SK-N-SH (cell line): ENCODE results near the gene SACM1L.

Source experiments
- CTCF ChIP-seq: fragments of 200-600 bp; sonication (generic); IDR thresholded peaks from 2 replicates; pipeline ENCODE4 v1.6.1; 2017; ENCODE audit warnings: antibody characterized with exemption, mild to moderate bottlenecking, moderate library complexity
- EZH2phosphoT487 ChIP-seq: fragments of 200-600 bp; sonication (generic); IDR thresholded peaks from 2 replicates; pipeline ENCODE4 v1.6.1; 2017; ENCODE audit warnings: low read depth, mixed run types, mild to moderate bottlenecking, antibody characterized with exemption, moderate library complexity, borderline replicate concordance
- USF2 ChIP-seq: fragments of 150-350 bp; IDR thresholded peaks from 2 replicates; pipeline ENCODE4 v1.6.1; 2017; ENCODE audit warnings: antibody characterized with exemption, low read length, low read depth, borderline replicate concordance

- no peak for TF ChIP-seq USF2
- no peak for TF ChIP-seq CTCF
- TF ChIP-seq EZH2phosphoT487, result no peak
Measured at GRCh38 chr3:45660567-45660901, 28.7 kb upstream of the SACM1L start.
